Smooth muscle cell of the umbilical artery (primary cell): ENCODE results near the gene KBTBD8. TPM values are rescaled to one million over a fixed set of nuclear protein-coding genes. Genes with fewer than 3 reads are reported as not detected.

ENCODE experiments used
- total RNA-seq: library from RNA; depleted of rRNA; stranded (reverse); fragments of >200 nt; gene quantifications from 2 replicates; pipeline ENCODE4 v1.2.3, GENCODE V29; 2014

The KBTBD8 gene
- total RNA-seq = 1.2 and 2.9 TPM in 2 replicates

GRCh38 chr3:66998113-66998903 is at the start of gene KBTBD8:
TSS of gene KBTBD8 (plus strand) at chr3:66998307. CDS start at chr3:66998356, 49 bp downstream.

